HG03139 (cell line): ENCODE measurements around the gene DSCAML1.

Source experiments
- ATAC-seq: cut with Tn5 transposase; IDR thresholded peaks from one replicate; pipeline ENCODE4 v1.9.1; 2021; ENCODE audit not compliant: unreplicated experiment

DSCAML1 gene

DNA sequence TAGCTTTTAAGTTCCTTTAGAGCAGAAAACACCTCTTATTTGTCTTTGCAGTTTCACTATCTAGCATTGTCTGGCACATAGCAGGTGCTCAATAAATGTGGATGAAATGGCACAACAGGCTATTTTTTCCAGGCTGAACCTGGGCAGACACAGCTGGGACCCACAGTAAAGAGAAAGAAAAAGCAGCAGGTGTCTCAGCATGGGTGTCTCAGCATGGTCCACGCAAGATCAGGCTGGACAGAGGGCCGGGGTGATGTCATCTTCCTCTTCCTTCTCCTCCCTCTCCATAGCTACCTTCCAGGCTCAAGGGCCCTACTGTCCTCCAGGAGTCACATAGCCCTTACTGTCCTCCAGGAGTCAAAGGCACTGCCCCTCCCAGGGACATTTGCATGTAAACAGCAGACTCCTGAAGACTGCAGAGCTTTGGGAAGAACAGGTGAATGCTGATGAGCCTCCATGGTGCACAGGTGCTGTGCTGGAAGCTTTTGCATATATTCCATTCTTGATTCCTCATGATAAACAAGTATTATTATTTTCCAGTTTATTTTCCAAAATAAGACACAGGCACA lies 65.2 kb downstream of the DSCAML1 start:
- ATAC-seq: no peak

DNA sequence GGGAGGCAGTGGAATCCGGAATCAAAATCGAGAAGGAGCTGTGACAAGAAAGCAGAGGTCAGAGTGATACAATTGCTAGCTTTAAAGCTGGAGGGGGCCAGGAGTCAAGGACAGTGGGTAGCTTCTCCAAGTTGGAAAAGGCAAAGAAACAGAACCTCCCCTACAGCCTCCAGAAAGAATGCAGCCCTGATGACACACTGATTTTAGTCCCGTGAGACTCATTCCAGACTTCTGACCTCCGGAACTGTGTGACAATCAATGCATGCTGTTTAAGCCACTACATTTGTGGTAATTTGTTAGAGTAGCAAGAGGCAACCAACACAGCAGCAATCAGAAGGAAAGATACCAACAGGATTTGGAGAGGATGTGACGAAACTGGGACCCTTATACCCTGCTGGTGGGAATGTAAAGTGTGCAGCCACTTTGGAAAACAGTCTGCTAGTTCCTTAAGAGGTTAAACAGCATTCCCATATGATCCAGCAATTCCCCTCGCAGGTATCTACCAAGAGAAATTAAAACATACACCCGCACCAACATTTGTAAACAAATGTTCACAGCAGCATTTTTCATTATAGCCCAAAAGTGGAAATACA lies 66.7 kb downstream of the DSCAML1 start:
- ATAC-seq: no peak

DNA sequence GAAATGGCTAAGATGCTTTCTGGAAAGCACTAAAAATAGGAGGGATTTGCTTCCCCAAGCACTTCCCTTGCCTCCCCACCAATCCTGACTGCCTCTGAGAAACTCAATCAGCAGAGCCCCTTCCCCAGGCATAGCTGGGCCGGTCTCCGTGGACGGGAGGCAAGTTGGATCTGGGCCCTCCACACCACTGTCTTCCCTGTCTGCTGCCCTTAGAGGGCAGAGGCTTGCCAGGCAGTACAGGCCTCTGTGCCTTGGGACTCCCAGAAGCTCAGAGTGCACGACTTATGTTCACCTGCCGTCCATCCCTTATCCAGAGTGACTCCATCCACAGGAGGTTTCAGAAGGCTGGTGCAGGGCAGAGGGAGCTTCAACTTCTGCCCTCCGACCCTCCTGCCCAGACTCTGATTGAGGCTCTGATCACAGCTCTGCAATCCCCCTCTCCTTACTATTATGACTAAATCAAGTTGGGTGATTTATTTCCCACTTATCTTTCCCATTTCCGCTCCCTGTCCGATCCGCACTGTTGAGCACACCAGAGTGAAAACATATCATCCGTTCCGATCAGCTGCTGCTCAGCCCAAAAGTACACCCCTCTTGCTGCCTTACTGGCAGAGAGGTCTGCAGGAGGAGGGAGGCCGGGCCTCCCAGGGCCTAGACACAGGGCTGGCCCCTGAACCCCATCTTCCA lies 71.8 kb downstream of the DSCAML1 start:
- ATAC-seq: no peak

DNA sequence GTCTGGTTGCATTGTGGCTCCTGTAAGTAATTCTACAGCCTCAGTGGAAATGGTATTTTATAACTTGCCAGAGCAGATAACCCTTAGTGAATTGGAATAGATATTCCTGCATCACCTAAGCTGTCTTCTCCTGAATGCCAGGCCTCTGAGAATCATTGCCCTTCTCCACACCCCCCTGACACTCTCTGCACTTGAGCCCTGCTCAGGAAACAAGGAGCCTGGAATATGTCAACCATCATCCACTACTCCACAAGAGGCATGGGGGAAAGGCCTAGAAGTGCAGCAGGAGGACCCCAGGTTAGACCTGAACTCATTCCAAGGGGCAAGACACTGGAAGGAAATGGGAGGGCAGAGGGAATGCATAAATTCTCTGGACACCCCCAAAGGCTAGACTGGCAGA lies 72.4 kb downstream of the DSCAML1 start:
- ATAC-seq: no peak

DNA sequence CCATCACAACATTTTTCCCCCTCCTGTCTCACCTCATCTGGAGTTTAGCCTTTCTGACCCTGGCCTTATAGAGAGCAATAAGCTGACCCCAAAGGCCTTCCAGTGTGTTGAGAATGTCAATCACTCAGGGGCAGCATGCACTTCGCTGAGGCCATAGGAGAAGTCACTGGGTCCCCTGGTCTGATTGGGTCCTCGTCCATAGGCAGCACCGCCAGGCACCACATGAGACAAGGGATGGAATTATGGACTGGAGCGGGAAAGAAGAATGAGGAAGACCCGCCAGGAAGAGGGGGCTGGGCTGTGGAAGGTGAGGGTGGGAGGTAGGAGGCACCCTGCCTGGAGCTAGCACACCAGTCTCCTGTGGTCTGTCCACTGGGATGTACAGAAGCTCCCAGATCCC lies 72.9 kb downstream of the DSCAML1 start:
- ATAC-seq: no peak

DNA sequence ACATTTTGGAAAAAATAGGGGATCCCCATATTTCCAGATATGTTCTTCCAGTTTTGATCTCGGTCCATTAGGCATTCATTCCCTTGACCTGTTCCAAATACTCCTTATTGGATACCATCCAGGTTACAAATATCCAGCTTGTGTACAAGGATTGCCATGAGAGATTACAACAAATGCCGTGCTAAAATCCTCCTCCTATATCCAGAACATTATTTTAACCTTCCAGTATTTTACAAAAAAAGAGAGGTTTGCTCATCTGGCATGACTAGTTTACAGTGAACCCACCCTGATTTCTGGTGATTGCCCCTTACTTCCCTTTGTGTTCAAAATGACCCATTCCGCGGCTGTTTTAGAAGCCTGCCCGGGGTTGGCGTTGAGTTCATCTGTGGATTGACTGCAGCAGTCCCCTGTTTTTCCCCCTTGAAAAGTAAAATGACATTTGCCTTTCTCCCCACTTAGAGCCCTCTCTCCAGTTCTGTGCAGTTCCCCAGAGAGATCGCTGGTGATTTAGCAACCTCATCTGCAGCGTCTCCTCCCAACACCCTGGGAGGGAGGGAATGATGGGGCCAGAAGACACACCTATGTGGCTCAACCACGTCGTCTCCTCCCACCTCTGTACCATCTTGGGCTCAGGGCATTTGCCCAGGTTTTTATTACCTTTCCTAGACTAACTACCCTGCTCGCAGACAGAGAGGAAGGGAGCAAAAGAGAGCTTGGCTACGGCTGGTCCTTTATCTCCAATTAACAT lies 73.6 kb downstream of the DSCAML1 start:
- no peak for ATAC-seq

DNA sequence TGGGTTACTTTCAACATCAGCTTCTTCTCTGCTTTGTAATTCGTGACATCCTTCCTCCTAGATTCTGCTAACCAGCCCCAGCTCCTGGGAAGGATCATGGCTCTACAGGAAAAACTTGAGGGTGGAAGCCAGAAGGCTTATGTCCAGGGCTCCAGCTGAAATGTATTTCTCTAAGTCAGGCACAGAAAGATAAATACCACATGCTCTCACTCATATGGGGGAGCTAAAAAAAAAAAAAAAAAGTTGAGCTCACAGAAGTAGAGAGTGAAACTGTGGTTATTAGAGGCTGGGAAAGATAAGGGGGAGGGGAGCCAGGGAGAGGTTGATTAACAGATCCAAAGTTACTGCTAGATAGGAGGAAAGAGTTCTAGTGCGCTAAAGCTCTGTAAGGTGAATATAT lies 74.9 kb downstream of the DSCAML1 start:
- ATAC-seq: no peak

DNA sequence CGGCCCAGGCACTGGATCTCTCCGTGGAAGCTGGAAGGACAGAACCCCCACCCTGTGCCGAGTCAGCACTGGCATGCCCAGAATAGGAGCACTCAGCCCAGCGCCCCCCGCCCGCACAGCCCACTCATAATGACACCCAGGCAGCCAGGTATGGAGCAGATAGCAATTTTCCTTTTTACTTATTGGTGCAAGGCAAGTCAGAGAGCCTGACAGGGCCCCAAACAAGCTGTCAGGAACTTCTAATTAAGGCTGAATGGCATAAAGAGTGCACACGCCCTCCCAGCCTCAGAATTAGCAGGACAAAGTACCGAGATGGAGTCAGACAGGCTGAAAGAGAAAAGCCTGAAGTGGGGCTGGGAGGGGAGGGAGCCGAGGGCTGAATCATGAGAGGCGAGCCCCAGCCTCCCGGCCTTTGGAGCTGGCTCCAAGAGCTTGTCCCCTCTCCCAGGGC lies 76.9 kb downstream of the DSCAML1 start:
- ATAC-seq: no peak

DNA sequence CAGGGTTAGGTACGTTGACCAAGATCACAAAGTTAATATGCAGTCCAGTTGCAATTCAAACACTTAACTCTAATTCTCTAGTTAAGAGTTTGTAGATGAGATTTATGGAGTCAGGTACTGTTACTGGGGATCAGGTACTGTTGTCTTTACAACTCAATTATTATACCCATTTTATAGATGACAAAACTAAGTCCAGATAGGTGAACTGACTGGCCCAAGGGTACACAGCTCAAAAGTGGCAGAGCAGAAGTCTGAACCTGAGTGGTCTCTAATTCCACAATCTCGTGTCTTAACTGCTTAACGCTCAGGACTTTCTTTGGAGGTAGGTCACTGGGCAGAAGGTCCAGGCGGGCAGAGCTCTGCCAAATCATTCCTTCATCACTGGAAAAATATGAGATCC lies 77.5 kb downstream of the DSCAML1 start:
- no peak for ATAC-seq

DNA sequence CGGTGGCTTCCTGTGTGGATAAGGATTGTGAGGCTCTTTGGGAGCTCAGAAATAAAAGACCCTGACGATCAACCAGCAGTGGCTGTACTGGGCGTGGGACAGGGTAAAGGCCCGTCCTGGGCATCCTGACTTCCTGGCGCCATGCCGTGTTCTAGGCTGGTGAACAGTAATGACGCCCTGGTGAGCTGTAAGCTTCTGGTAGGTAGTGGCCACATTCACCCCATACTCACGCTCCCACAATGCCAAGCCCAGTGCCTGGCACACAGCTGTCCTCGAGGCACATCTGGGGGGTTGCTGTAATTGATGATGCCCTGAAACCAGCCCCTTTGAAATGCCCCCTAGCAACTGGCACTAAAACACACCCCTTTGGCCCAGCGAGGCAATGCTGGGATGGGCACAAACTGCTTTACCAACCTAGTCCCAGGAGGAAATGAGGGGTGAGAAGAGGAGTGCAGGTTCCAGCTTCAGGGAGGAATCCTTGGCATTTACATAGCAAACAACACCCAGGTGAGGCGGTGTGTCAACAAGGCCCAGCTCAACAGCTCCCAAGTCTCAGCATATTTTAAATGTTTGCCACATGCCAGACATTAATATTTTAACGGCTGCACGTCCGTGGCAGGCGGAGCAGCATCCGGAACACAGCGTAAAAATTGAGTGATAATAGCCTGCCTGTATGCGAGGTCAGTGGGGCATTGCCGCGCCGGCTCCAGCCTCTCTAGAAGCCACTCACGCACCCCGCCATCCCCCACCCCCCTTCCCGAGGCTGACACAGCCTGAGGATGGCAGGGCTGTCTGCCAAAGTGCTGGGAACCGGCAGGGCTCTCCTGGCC lies 79.3 kb downstream of the DSCAML1 start:
- no peak for ATAC-seq

DNA sequence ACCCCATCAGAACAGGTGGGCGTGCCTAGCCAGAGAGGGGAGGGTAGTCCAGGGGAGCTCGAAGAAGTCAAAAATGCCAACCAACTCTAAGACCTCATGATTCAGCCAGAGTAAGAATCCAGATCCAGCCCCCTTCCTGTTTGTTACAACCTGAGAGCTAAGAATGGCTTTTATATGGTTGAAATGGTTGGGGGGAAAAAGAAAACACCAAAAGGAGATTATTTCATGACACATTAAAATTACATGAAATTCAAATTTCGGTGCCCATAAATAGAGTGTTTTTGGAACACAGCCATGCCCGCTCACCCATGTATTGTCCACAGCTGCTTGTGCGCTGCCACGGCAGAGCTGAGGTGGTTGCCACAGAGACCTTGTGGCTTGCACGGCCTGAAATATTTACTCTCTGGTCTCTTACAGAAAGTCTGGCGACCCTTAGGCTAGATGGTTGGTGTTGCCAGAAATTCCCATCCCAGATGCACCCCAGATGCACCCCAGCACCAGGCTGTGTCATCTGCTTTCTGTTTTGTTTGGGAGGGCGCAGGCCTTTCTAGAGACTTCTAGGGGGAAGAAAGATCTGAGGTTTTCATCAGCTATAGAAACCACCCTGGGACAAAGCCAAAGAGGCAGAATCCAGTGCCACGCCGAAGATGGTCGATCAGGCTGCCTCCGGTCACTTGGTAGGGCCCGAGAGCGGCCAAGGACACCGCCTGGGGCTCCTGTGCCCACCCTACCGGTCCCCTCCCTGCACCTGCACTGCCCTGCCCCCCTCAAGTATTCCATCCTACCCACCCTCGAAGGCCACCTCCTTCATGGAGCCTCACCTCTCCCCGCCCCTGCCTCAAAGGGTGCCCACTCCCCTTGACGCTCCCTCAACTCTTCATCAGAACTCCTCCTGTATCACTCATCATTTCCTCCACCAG lies 80.2 kb downstream of the DSCAML1 start:
- no peak for ATAC-seq

DNA sequence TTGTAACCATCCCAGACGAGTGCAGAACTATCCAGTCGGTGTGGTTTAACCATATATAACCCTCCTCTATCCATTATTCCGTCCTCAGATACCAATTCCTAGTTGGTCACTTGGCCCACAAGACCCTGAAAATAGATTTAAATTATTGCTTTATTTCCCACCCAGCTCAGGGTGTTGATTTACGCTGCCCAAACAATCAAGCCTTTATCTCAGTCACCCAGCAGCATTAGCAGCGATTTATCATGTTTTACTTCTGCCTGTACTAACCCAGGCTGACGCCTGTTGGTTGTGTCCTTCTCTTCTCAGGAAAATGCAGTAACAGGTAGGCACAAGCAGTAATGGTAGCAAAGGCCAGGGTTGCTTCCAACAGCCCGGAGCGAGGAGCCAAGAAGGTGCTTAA lies 81.2 kb downstream of the DSCAML1 start:
- ATAC-seq: no peak

DNA sequence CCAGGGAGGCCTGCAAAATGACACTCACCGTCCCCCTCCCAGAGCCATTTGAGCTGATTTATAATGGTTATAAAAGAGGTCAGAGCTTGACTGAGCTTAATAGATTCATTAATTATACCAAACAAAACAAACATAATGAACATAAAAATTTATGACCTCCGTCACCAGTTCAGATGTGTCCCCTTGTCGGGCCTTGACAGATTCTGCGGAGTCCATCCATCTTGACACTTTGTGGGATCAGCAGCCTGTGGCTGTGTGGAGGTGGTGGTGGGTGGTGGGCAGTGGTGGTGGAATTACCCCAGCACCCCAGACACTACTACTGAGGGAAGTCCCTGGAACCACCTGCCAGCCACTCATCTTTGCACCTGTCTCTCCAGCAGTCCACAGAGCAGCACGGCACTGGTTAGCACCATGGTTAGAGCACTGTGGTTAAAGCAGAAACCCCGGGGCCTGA lies 83.5 kb downstream of the DSCAML1 start:
- no peak for ATAC-seq

DNA sequence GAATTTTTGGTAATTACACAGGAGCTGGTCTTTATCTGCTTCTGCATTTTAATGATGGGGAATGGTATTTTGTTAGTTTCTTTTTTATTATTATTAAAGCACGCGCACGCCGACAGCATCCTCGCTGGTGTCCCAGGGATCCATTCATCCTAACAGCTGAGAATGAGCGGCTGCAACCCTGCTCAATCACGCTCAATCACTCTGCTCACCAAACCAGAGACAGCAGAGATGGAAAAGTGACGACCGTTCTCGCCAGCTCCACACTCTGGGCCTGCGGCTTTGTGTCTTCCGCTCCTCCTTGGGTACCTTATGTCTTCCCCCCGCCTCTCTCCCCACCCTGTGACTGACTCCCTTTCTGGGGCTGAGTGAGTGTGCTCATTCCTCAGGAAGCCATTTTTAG lies 84.5 kb downstream of the DSCAML1 start:
- no peak for ATAC-seq

DNA sequence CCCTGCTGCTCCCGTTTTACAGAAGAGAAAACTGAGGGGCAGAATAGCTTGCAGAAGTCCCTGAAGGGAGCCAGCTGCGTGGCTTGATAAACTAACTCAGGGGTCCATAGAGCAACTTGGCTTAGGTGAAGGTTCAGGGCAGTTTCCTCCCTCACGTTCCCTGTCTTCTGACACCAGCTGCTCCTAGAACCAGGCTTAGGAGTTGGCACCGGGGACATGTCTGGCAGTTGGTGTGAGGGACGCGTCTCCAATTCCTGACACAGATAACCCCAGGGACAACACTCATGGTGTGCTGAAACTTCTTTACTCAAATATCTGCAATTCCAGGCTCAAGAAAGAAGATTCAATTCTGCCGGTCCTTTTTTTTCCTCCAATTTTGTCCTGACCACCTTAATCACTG lies 85.7 kb downstream of the DSCAML1 start:
- no peak for ATAC-seq

DNA sequence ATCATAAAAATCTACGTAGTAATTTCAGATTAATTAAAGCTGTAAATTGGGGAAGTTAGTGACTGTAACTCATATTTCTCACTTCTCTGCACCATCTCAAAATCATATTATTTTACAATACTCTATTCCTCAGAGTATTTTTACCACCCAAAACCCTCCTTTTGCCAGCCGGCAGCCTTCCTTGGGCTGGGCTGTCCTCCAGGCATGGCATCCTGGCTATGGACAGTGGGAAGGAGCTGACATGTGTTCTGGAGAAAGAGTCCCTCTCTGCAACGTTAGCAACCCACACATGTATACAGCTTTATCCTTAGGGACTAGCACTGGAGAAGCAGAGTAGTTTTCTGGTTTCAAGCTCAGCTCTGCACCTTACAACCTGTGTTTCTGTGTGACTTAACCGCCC lies 86.8 kb downstream of the DSCAML1 start:
- ATAC-seq: no peak

DNA sequence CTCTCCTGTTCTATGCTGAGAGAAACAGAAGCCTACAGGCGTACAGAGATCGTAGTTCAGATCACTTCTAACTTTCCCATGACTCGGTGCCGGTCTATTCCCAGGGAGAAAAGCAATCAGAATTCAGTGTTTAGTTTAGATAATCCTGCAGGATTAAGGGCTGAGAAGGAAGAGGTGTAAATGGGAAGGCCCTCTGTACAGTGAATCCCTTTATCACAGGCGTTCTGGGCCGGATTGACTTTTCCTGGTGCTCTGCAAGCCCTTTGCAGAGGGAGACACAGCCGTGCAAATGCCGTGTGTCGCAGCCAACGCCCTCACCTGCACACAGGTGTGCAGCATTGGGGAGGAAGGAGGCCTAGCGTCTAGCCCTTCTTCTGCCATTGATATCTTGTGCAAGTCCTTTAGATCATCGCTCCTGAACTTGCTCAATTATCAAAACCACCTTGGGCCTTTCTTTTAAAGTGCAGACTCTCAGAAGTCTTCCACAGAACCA lies 90.6 kb downstream of the DSCAML1 start:
- no peak for ATAC-seq

DNA sequence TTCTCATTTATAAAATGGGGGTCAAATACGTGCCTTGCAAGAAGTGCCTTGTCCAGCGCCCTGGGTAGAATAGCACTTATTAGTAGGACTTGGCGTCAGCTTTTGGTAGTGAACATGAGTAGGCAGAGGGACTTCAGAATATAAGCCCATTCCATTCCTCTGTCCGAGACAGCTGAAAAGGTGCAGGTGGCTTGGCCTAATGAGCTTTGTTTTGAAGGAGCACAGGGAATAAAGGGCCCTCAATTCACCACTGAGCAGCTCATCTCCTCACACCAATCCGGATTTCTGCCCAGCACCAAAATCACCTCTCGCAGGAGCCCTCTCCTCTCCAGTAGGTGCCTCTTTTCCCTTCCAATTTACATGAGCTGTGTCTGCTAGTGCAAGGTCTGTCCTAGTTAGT lies 91.2 kb downstream of the DSCAML1 start:
- no peak for ATAC-seq

DNA sequence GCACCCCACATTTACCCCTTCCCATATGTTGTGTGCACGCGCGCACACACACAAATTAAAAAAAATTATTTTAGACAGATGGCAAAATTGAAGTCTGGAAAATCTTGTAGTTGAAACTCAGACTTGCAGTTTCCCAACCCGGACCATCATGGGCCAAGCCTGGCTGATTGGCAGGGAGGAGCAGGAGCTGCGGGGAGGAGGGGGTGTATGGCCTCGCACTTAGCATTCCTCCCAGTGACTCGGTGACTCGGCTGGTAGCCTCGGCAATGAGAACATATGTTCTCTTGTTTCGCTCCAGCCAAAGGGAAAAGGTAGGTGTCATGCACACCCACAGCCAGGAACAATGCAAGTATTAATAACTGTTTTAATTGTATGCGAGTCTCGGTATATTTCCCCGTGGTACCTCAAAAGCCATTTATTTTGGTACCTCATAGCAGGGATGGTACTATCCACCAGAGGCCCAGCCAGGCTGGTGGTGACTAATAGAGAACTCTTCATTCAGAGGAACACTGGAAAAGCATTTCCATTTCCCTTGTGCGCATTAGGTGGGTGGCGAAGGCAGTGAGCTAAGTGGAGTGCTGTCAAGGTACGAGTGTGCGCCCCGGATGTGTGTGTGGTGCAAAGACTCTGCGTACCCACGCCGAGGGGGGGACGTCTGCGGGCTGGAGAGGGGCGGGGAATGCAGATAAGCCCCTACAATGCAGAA lies 92.5 kb downstream of the DSCAML1 start:
- ATAC-seq: no peak
